GM23338 (cell line): ENCODE results near the gene KRTAP10-1. TPM values are rescaled to one million over a fixed set of nuclear protein-coding genes. Genes with fewer than 3 reads are reported as not detected.
"Not testable (repeated sequence)": the region's sequence is repeated elsewhere in the genome, so short reads cannot be mapped to it uniquely, and the experiment has no call there.

ENCODE experiments used
- ATAC-seq: fragments of 200-7000 bp; cut with Tn5 transposase; 3 replicates; pipeline ENCODE4 v1.9.1; 2020
- DNase-seq: peaks from one replicate; pipeline ENCODE4 v3.0.0-alpha.2; 2015; ENCODE audit warnings: low spot score
- H2AFZ ChIP-seq: fragments of 200-600 bp; sonication (generic); 2 replicates; pipeline ENCODE4 v1.8.0; 2016; ENCODE audit warnings: antibody characterized with exemption, mild to moderate bottlenecking, moderate library complexity
- H3F3A ChIP-seq: fragments of 200-600 bp; sonication (generic); replicated peaks from 2 replicates; pipeline ENCODE4 v1.8.0; 2017; ENCODE audit warnings: antibody characterized with exemption, mixed run types, low read depth
- H3K27ac ChIP-seq: fragments of 200-600 bp; sonication (generic); 2 replicates; pipeline ENCODE4 v1.6.1; 2016; ENCODE audit warnings: low read depth
- H3K27me3 ChIP-seq: fragments of 200-600 bp; sonication (generic); 2 replicates; pipeline ENCODE4 v1.8.0; 2016; ENCODE audit warnings: mild to moderate bottlenecking, mixed run types, moderate library complexity; ENCODE audit not compliant: insufficient read depth
- H3K36me3 ChIP-seq: fragments of 200-600 bp; sonication (generic); 2 replicates; pipeline ENCODE4 v1.8.0; 2016; ENCODE audit warnings: mild to moderate bottlenecking; ENCODE audit not compliant: insufficient read depth
- H3K4me1 ChIP-seq: fragments of 200-600 bp; sonication (generic); 2 replicates; pipeline ENCODE4 v1.8.0; 2016; ENCODE audit warnings: mild to moderate bottlenecking, moderate library complexity; ENCODE audit not compliant: insufficient read depth
- H3K4me2 ChIP-seq: fragments of 200-600 bp; sonication (generic); 2 replicates; pipeline ENCODE4 v1.7.1; 2017; ENCODE audit warnings: mixed run types
- H3K4me3 ChIP-seq: fragments of 200-600 bp; sonication (generic); 2 replicates; pipeline ENCODE4 v1.6.1; 2016; ENCODE audit warnings: mixed run types
- H3K79me2 ChIP-seq: fragments of 200-600 bp; sonication (generic); replicated peaks from 2 replicates; pipeline ENCODE4 v1.8.0; 2017; ENCODE audit warnings: mild to moderate bottlenecking; ENCODE audit not compliant: insufficient read depth
- H3K9me2 ChIP-seq: fragments of 200-600 bp; sonication (generic); 2 replicates; pipeline ENCODE4 v1.8.0; 2017; ENCODE audit not compliant: insufficient read depth
- H4K20me1 ChIP-seq: fragments of 200-600 bp; sonication (generic); replicated peaks from 2 replicates; pipeline ENCODE4 v1.8.0; 2017; ENCODE audit warnings: mild to moderate bottlenecking; ENCODE audit not compliant: insufficient read depth
- H3K27ac Mint-ChIP-seq: 2 replicates; pipeline ENCODE4 v1.8.0; 2020; ENCODE audit warnings: inconsistent platforms, mild to moderate bottlenecking, moderate library complexity, mixed read lengths
- H3K27me3 Mint-ChIP-seq: 3 replicates; pipeline ENCODE4 v1.8.0; 2022; ENCODE audit warnings: low read depth, mild to moderate bottlenecking, moderate library complexity, mixed read lengths, inconsistent platforms; ENCODE audit not compliant: insufficient read depth, poor library complexity
- H3K36me3 Mint-ChIP-seq: 3 replicates; pipeline ENCODE4 v1.8.0; 2021; ENCODE audit warnings: low read depth, mild to moderate bottlenecking, inconsistent platforms, moderate library complexity, mixed read lengths
- H3K4me1 Mint-ChIP-seq: 3 replicates; pipeline ENCODE4 v1.8.0; 2020; ENCODE audit warnings: mild to moderate bottlenecking, inconsistent platforms, mixed read lengths
- H3K4me3 Mint-ChIP-seq: 3 replicates; pipeline ENCODE4 v1.8.0; 2021; ENCODE audit warnings: moderate library complexity, mild to moderate bottlenecking, inconsistent platforms, mixed read lengths
- H3K9me3 Mint-ChIP-seq: 3 replicates; pipeline ENCODE4 v1.8.0; 2020; ENCODE audit warnings: moderate library complexity, mild to moderate bottlenecking, inconsistent platforms, mixed read lengths
- CREB1 ChIP-seq: fragments of 250-450 bp; sonication (Bioruptor Pico); IDR thresholded peaks from 2 replicates; pipeline ENCODE4 v1.5.0; 2020; ENCODE audit warnings: low read depth, mild to moderate bottlenecking, moderate library complexity
- ETS1 ChIP-seq: IDR thresholded peaks from 2 replicates; pipeline ENCODE4 v1.6.1; 2016; ENCODE audit warnings: antibody characterized with exemption
- EZH2 ChIP-seq: fragments of 200-600 bp; sonication (generic); IDR thresholded peaks from one replicate; pipeline ENCODE4 v1.8.0; 2017; ENCODE audit warnings: antibody characterized with exemption, mild to moderate bottlenecking, low read depth; ENCODE audit not compliant: unreplicated experiment
- NANOG ChIP-seq: IDR thresholded peaks from 2 replicates; pipeline ENCODE4 v1.6.1; 2016; ENCODE audit warnings: antibody characterized with exemption, borderline replicate concordance
- POLR2AphosphoS5 ChIP-seq: IDR thresholded peaks from 2 replicates; pipeline ENCODE4 v1.6.1; 2016; ENCODE audit warnings: antibody characterized with exemption, low read depth
- ZNF114 ChIP-seq: fragments of 250-450 bp; sonication (Bioruptor Pico); IDR thresholded peaks from 2 replicates; pipeline ENCODE4 v1.5.0; 2020; ENCODE audit warnings: mild to moderate bottlenecking, moderate library complexity
- ZNF331 ChIP-seq: fragments of 250-450 bp; sonication (Bioruptor Pico); IDR thresholded peaks from 2 replicates; pipeline ENCODE4 v1.5.0; 2020; ENCODE audit warnings: low read depth, mild to moderate bottlenecking, moderate library complexity
- ZNF462 ChIP-seq: fragments of 250-450 bp; sonication (Bioruptor Pico); IDR thresholded peaks from 2 replicates; pipeline ENCODE4 v1.5.0; 2020; ENCODE audit warnings: mild to moderate bottlenecking, moderate library complexity
- polyA plus RNA-seq: library from polyadenylated mRNA; unstranded; fragments of >200 nt; fragmentation: Nextera tagmentation; extraction: Ambion mirVana; gene quantifications from 2 replicates; pipeline ENCODE4 v1.2.1, GENCODE V29; 2016
- total RNA-seq: library from RNA; depleted of rRNA; stranded (reverse); fragments of >200 nt; shearing (Covaris generic); gene quantifications from 2 replicates; pipeline ENCODE4 v1.2.3, GENCODE V29; 2014

Gene KRTAP10-1
- total and polyA plus RNA-seq, 2 experiments from 2014 or later: not detected

- H3K9me2 ChIP-seq: no peaks in the 10 kb centered on the region
- no peaks in the 10 kb centered on the region for H3K79me2 ChIP-seq
- H3K4me1 Mint-ChIP-seq: peaks cover 13% of the 10 kb centered on the region
- no peaks in the 10 kb centered on the region; the same call in 2 of the 3 replicates for H3K36me3 Mint-ChIP-seq
- H3K27me3 Mint-ChIP-seq: peaks cover 4% of the 10 kb centered on the region
- H3K4me2 ChIP-seq: no peak within 1 kb of the TSS
- H3K4me1 ChIP-seq: 0 out of 2 replicates have a peak, but pooled peaks cover 3% of the 10 kb centered on the region
- ATAC-seq: no peak
- H3K4me3 Mint-ChIP-seq: no peak within 1 kb of the TSS
- TF ChIP-seq NANOG: no peak
- TF ChIP-seq ZNF331 (CRISPR knock-in tag): no peak
- no peak for TF ChIP-seq CREB1
- TF ChIP-seq POLR2AphosphoS5: no peak
- TF ChIP-seq ZNF462 (CRISPR knock-in tag): no peak
- no peak for TF ChIP-seq EZH2
- no peak for TF ChIP-seq ZNF114 (CRISPR knock-in tag)
- no peak for TF ChIP-seq ETS1
- no peak within 1 kb of the TSS for H3K27ac Mint-ChIP-seq
- no peak within 1 kb of the TSS for H3K27ac ChIP-seq
- no peaks in the 10 kb centered on the region for H3K9me3 Mint-ChIP-seq
- peak within 1 kb of the TSS; percentile 63; the same call in 1 of the 2 replicates for H2AFZ ChIP-seq
- no peak within 1 kb of the TSS for H3K4me3 ChIP-seq
- DNase-seq: no peak
- no peaks in the 10 kb centered on the region for H3K36me3 ChIP-seq
- H3F3A ChIP-seq: 0 out of 2 replicates have a peak, but pooled peaks cover 2% of the 10 kb centered on the region
- H3K27me3 ChIP-seq: no peaks in the 10 kb centered on the region
- H4K20me1 ChIP-seq: no peaks in the 10 kb centered on the region
These were observed 18.7 kb upstream of the KRTAP10-1 start, which contains the start of gene KRTAP10-3 for GRCh38 chr21:44558695-44559094. Gene KRTAP10-3, minus strand, starts transcription at chr21:44558795. Its CDS starts 80 bp downstream, at chr21:44558715.

GRCh38 chr21:44558329-44558675 is 18.3 kb upstream of the KRTAP10-1 start:
- H3K4me2 ChIP-seq, H3K27me3 Mint-ChIP-seq, ATAC-seq, H3K79me2 ChIP-seq, H3K27ac ChIP-seq, DNase-seq, H3K27me3 ChIP-seq, H3K27ac Mint-ChIP-seq, H2AFZ ChIP-seq, H3K36me3 ChIP-seq, H3K4me3 ChIP-seq, H4K20me1 ChIP-seq, H3K9me3 Mint-ChIP-seq, H3F3A ChIP-seq, H3K9me2 ChIP-seq, H3K4me3 Mint-ChIP-seq, H3K4me1 ChIP-seq, H3K36me3 Mint-ChIP-seq: not testable (repeated sequence)
- H3K4me1 Mint-ChIP-seq: peaks cover 13% of the 10 kb centered on the region
